Esophagus squamous epithelium (tissue), 5 donors: ENCODE measurements around the gene MED10. TPM values are rescaled to one million over a fixed set of nuclear protein-coding genes. Genes with fewer than 3 reads are reported as not detected.

Source experiments
- DNase-seq: peaks from one replicate; lab custom pipeline; 2025; lab: John Stamatoyannopoulos, UW
- H3K27ac ChIP-seq, 4 donors: fragments of 200-600 bp; sonication (generic); one replicate each; pipeline ENCODE4 v1.5.1; 2016 to 2019; ENCODE audit warnings: mild to moderate bottlenecking in 1 of 4
- H3K27me3 ChIP-seq, 4 donors: fragments of 200-600 bp; sonication (generic); 1 replicate in 3 of 4; 2 replicates in 1 of 4; pipeline versions ENCODE4 v1.5.1 to v1.6.0; 2017 to 2021; ENCODE audit warnings: antibody characterized with exemption in 1 of 4
- H3K36me3 ChIP-seq, 3 donors: fragments of 200-600 bp; sonication (generic); one replicate each; pipeline ENCODE4 v1.5.1; 2016 to 2019
- H3K4me1 ChIP-seq, 3 donors: fragments of 200-600 bp; sonication (generic); one replicate each; pipeline ENCODE4 v1.5.1; 2017 to 2019
- H3K4me3 ChIP-seq, 4 donors: fragments of 200-600 bp; sonication (generic); 1 replicate in 3 of 4; 2 replicates in 1 of 4; pipeline ENCODE4 v1.5.1; 2016 to 2019; ENCODE audit warnings: mild to moderate bottlenecking in 2 of 4, moderate library complexity in 1 of 4
- H3K9me3 ChIP-seq, 3 donors: fragments of 200-600 bp; sonication (generic); one replicate each; pipeline ENCODE4 v1.5.1; 2016 to 2019
- CTCF ChIP-seq, 6 experiments: fragments of 450-650 bp in 4 of 6; fragments of 200-600 bp in 2 of 6; sonication (generic) in 2 of 6; IDR thresholded peaks; one replicate each; pipeline ENCODE4 v1.5.1; 2016 to 2019; ENCODE audit warnings: antibody characterized with exemption in 6 of 6, mild to moderate bottlenecking in 4 of 6, moderate library complexity in 4 of 6
- POLR2A ChIP-seq, 4 donors: fragments of 450-650 bp; IDR thresholded peaks; one replicate each; pipeline ENCODE4 v1.6.1; 2017; ENCODE audit warnings: antibody characterized with exemption in 4 of 4, mild to moderate bottlenecking in 4 of 4, moderate library complexity in 3 of 4
- WGBS, 2 donors: methylation state at CpG; one replicate each; pipeline ENCODE4 v1.1.5; 2018; 5-methylcytosine and 5-hydroxymethylcytosine counted together
- intact Hi-C: fragments of 100-400 bp; cut with DNase I; formaldehyde crosslinking; loops from one replicate; pipeline ENCODE4 v1.15.0; 2022
- total RNA-seq, 4 donors: library from RNA; depleted of rRNA; stranded (reverse); fragments of >200 nt; gene quantifications; one replicate each; pipeline ENCODE4 v1.1.0, GENCODE V29; 2016
- donor health status: DM: yes; HTN: yes; CAD: no.

MED10 gene
- total RNA-seq, 4 donors from 2014 or later, result 10.3 to 30.7 (median 20.8) TPM

- intact Hi-C loops, result no loop called here
- Histone ChIP-seq H3K9me3 (no peaks in the 10 kb centered on the region), H3K4me1 (no peaks in the 10 kb centered on the region), H3K4me3 (no peak overlapping the region), H3K36me3 (no peaks in the 10 kb centered on the region), H3K27ac (no peak overlapping the region), H3K27me3 (no peaks in the 10 kb centered on the region)
- DNase-seq, result no peak
- no peak for TF ChIP-seq CTCF (IDR thresholded peaks at IDR 0.05)
- TF ChIP-seq POLR2A (IDR thresholded peaks at IDR 0.05), result no peak
- WGBS, 2 donors, result 87% methylated on average over 3 of the region's 19 CpGs; no CpG with 5 or more reads in 1 of the 2 donors
These were observed 29.0 kb downstream of the MED10 start for GRCh38 chr5:6349387-6349786.

- Histone ChIP-seq H3K9me3 (no peaks in the 10 kb centered on the region), H3K4me1 (no peaks in the 10 kb centered on the region), H3K4me3 (no peak overlapping the region), H3K27ac (no peak overlapping the region), H3K27me3 (no peaks in the 10 kb centered on the region), H3K36me3 (no peaks in the 10 kb centered on the region)
- 93 to 94% methylated on average over 9 to 11 of the region's 15 CpGs for WGBS, 2 donors
- no peak for DNase-seq
- TF ChIP-seq POLR2A (IDR thresholded peaks at IDR 0.05), result no peak
- no peak for TF ChIP-seq CTCF (IDR thresholded peaks at IDR 0.05)
- intact Hi-C loops, result no loop called here
These were observed 29.8 kb downstream of the MED10 start for GRCh38 chr5:6348476-6349000.

- H3K4me3 ChIP-seq, result no peak overlapping the region
- H3K4me1 ChIP-seq, result no peaks in the 10 kb centered on the region
- no peaks in the 10 kb centered on the region for H3K27me3 ChIP-seq
- no peak for DNase-seq
- H3K27ac ChIP-seq, result no peak overlapping the region
- H3K36me3 ChIP-seq, result no peaks in the 10 kb centered on the region
- WGBS, 2 donors, result 81 to 92% methylated on average over 13 to 19 of the region's 19 CpGs
- intact Hi-C loops, result no loop called here
- no peaks in the 10 kb centered on the region for H3K9me3 ChIP-seq
- TF ChIP-seq CTCF (IDR thresholded peaks at IDR 0.05) (no peak), POLR2A (IDR thresholded peaks at IDR 0.05) (no peak)
These were observed 30.7 kb downstream of the MED10 start for GRCh38 chr5:6347673-6348072.

GRCh38 chr5:6347165-6347564 is 31.2 kb downstream of the MED10 start:
- TF ChIP-seq CTCF (IDR thresholded peaks at IDR 0.05), result no peak
- TF ChIP-seq POLR2A (IDR thresholded peaks at IDR 0.05), result no peak
- intact Hi-C loops, result no loop called here
- no peaks in the 10 kb centered on the region for H3K4me1 ChIP-seq
- no peak overlapping the region for H3K4me3 ChIP-seq
- no peaks in the 10 kb centered on the region for H3K9me3 ChIP-seq
- H3K27ac ChIP-seq, result no peak overlapping the region
- no peak for DNase-seq
- H3K36me3 ChIP-seq, result no peaks in the 10 kb centered on the region
- WGBS, 2 donors, result 91% methylated on average over 3 to 4 of the region's 4 CpGs
- no peaks in the 10 kb centered on the region for H3K27me3 ChIP-seq

DNA sequence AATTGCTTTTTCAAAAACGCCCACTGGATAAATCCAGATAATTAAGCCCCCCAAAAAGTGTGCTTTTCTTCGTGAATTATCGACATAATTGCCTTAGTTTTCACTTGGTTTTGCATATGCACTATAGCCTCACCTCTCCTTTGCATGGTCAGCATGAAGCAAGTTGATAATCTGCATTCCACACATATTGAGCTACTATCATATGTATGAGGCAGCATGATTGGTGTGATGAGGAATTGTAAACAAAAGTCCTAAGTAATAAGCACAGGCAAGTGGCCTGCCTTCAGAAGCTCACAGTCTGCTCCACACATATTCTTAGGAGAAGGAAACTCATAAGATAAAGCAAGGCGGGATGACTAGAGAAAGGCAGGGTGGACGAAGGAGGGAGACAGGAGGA is 33.8 kb downstream of the MED10 start:
- no peak for TF ChIP-seq POLR2A (IDR thresholded peaks at IDR 0.05)
- TF ChIP-seq CTCF (IDR thresholded peaks at IDR 0.05), result no peak
- DNase-seq, result no peak
- WGBS, 2 donors, result 75 to 90% methylated on average over 5 of the region's 5 CpGs

More for the DNA sequence above, 33.8 kb downstream of the MED10 start:
- H3K9me3 ChIP-seq, result no peaks in the 10 kb centered on the region
- no peaks in the 10 kb centered on the region for H3K27me3 ChIP-seq
- H3K27ac ChIP-seq, result no peak overlapping the region
- H3K4me1 ChIP-seq, result no peaks in the 10 kb centered on the region
- intact Hi-C loops, result no loop called here
- H3K36me3 ChIP-seq, result no peaks in the 10 kb centered on the region
- H3K4me3 ChIP-seq, result no peak overlapping the region
